ENCODE results near the gene NPHS2. TPM values are rescaled to one million over a fixed set of nuclear protein-coding genes. Genes with fewer than 3 reads are reported as not detected.
"Not testable (repeated sequence)": the region's sequence is repeated elsewhere in the genome, so short reads cannot be mapped to it uniquely, and the experiment has no call there.

NPHS2 gene
- total RNA-seq, 1 donor from 2014 or later = not detected

GRCh38 chr1:179547021-179547535, 28.7 kb downstream of the NPHS2 start:
- DNase-seq (ENCODE audit: low read depth) = no peak

GRCh38 chr1:179545321-179545720, 30.4 kb downstream of the NPHS2 start:
- no peak for DNase-seq (ENCODE audit: low read depth)

- no peak for DNase-seq (ENCODE audit: low read depth)
Observed at GRCh38 chr1:179541774-179542173, 34.0 kb downstream of the NPHS2 start.

- no peak for DNase-seq (ENCODE audit: low read depth)
Observed at GRCh38 chr1:179530352-179530751, 45.4 kb downstream of the NPHS2 start.

- DNase-seq (ENCODE audit: low read depth) = no peak
Observed at GRCh38 chr1:179529482-179530195, 46.1 kb downstream of the NPHS2 start.

- DNase-seq (ENCODE audit: low read depth) = not testable (repeated sequence)
Observed at GRCh38 chr1:179518544-179518943, 57.2 kb downstream of the NPHS2 start.

- DNase-seq (ENCODE audit: low read depth) = no peak
Observed at GRCh38 chr1:179516976-179517705, 58.6 kb downstream of the NPHS2 start.

- no peak for DNase-seq (ENCODE audit: low read depth)
Observed at GRCh38 chr1:179510038-179510437, 65.7 kb downstream of the NPHS2 start.

GRCh38 chr1:179509384-179509783, 66.4 kb downstream of the NPHS2 start:
- DNase-seq (ENCODE audit: low read depth) = no peak

- DNase-seq (ENCODE audit: low read depth) = no peak
Observed at GRCh38 chr1:179506199-179506598, 69.5 kb downstream of the NPHS2 start.

Other genes with a start within 250 kb of the NPHS2 start
- 0.45 TPM in 1 of 2 replicates, not detected in the other for gene AXDND1, start 210.0 kb downstream of the NPHS2 start, total RNA-seq
- gene TDRD5, start 15.9 kb upstream of the NPHS2 start, total RNA-seq = 0.10 and 0.87 TPM in 2 replicates
- not detected in 2 replicates for gene FAM163A, start 167.3 kb upstream of the NPHS2 start, total RNA-seq